T-cell (primary cell): ENCODE measurements around the gene OR6P1. TPM values are rescaled to one million over a fixed set of nuclear protein-coding genes. Genes with fewer than 3 reads are reported as not detected.

Source experiments
- ATAC-seq, 4 experiments: fragments of 200-7000 bp in 3 of 4; fragments of 150-1000 bp in 1 of 4; cut with Tn5 transposase; replicated peaks in 1 of 4; 1 replicate in 3 of 4; 2 replicates in 1 of 4; pipeline ENCODE4 v1.10.0; 2021; ENCODE audit warnings: moderate library complexity in 3 of 4, mild to moderate bottlenecking in 2 of 4, moderate number of reproducible peaks in 1 of 4
- CTCF ChIA-PET, 2 donors: fragments of 300-600 bp; sonication (Branson Sonifier 250); formaldehyde crosslinking; loops; one replicate each; lab custom pipeline; 2022; ENCODE audit warnings: antibody characterized with exemption in 2 of 2; lab: Charles Lee
- POLR2A ChIA-PET, 2 donors: fragments of 300-600 bp; sonication (Branson Sonifier 250); formaldehyde crosslinking; loops; one replicate each; lab custom pipeline; 2022; ENCODE audit warnings: antibody characterized with exemption in 2 of 2; lab: Charles Lee
- DNase-seq, 35 experiments: peaks; one replicate each; pipeline versions ENCODE4 v3.0.0 to v3.0.0-alpha.2; 2013 to 2023
- H3K27ac ChIP-seq: one replicate; pipeline ENCODE4 v1.5.1; 2013; ENCODE audit warnings: low read length
- H3K27me3 ChIP-seq, 2 experiments: replicated peaks in 1 of 2; 1 replicate in 1 of 2; 2 replicates in 1 of 2; pipeline versions ENCODE4 v1.6.1 to v1.7.0; 2013; ENCODE audit warnings: low read length in 1 of 2, mixed read lengths in 1 of 2; ENCODE audit not compliant: control insufficient read depth in 2 of 2, insufficient read depth in 2 of 2; ENCODE audit errors: extremely low read depth in 1 of 2
- H3K36me3 ChIP-seq, 2 donors: 1 replicate in 1 of 2; 2 replicates in 1 of 2; pipeline versions ENCODE4 v1.6.1 to v1.7.0; 2013; ENCODE audit warnings: low read length in 1 of 2; ENCODE audit not compliant: control insufficient read depth in 2 of 2, insufficient read depth in 1 of 2; ENCODE audit errors: extremely low read depth in 1 of 2
- H3K4me1 ChIP-seq, 2 experiments: 1 replicate in 1 of 2; 2 replicates in 1 of 2; pipeline versions ENCODE4 v1.6.1 to v1.7.0; 2013; ENCODE audit warnings: low read length in 2 of 2, mixed read lengths in 1 of 2; ENCODE audit not compliant: insufficient read depth in 2 of 2, control insufficient read depth in 1 of 2; ENCODE audit errors: extremely low read depth in 1 of 2
- H3K4me3 ChIP-seq, 2 donors: 1 replicate in 1 of 2; 2 replicates in 1 of 2; pipeline versions ENCODE4 v1.5.1 to v1.7.0; 2013; ENCODE audit warnings: mild to moderate bottlenecking in 2 of 2, low read length in 1 of 2, moderate library complexity in 1 of 2; ENCODE audit not compliant: control insufficient read depth in 1 of 2; ENCODE audit errors: extremely low read depth in 1 of 2
- H3K9me3 ChIP-seq: 2 replicates; pipeline ENCODE4 v1.7.0; 2013
- H3K27ac Mint-ChIP-seq, 2 donors: one replicate each; pipeline ENCODE4 v1.8.0; 2020 to 2021; ENCODE audit warnings: mild to moderate bottlenecking in 2 of 2, mixed read lengths in 2 of 2
- H3K27me3 Mint-ChIP-seq, 2 donors: one replicate each; pipeline ENCODE4 v1.8.0; 2021 to 2022; ENCODE audit warnings: mixed read lengths in 2 of 2
- H3K36me3 Mint-ChIP-seq: one replicate; pipeline ENCODE4 v1.8.0; 2021; ENCODE audit warnings: mixed read lengths
- H3K4me1 Mint-ChIP-seq, 3 donors: one replicate each; pipeline ENCODE4 v1.8.0; 2020 to 2022; ENCODE audit warnings: mixed read lengths in 3 of 3, mild to moderate bottlenecking in 1 of 3
- H3K4me3 Mint-ChIP-seq, 3 donors: one replicate each; pipeline ENCODE4 v1.8.0; 2020 to 2022; ENCODE audit warnings: mild to moderate bottlenecking in 3 of 3, mixed read lengths in 3 of 3, moderate library complexity in 3 of 3
- H3K9me3 Mint-ChIP-seq, 3 donors: one replicate each; pipeline ENCODE4 v1.8.0; 2020 to 2022; ENCODE audit warnings: mixed read lengths in 3 of 3
- WGBS: methylation state at CpG from one replicate; pipeline ENCODE4 v1.1.5; 2013; ENCODE audit warnings: missing lambda C conversion rate; ENCODE audit not compliant: insufficient coverage; 5-methylcytosine and 5-hydroxymethylcytosine counted together
- total RNA-seq, 35 experiments: library from RNA in 6 of 35; stranded (reverse) in 6 of 35; fragments of 120-200 nt in 1 of 35; gene quantifications; one replicate each; pipeline versions ENCODE4 v1.2.1 to v1.2.4 and lab custom pipeline; 2013 to 2026

OR6P1 gene
- total RNA-seq, 5 donors from 2014 or later (not counting 1 experiment from before 2014, with no cell fraction given), result not detected

DNA sequence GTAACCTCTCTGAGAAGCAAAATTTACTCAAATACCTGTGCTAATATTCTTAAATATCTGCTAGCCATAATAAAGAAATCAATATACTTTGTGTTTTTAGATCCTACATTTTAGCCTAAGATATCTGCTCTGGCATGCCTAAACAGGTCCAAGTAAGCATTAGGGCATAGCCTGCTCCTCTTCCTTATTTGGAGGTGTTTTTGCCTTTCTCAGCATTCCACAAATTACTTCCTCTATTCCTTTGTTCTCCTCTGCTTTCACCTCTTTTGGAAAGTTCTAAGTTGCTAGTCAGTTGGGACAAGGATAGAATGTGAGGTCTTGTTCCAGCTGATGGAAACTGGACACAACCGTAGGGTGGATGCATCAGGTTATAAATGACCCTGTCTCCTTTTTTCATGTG, 16.6 kb upstream of the OR6P1 start:
- WGBS, result no CpG with 5 or more reads among the region's 1 CpG
- H3K9me3 ChIP-seq, result no peaks in the 10 kb centered on the region
- Mint-ChIP-seq H3K9me3 (peaks cover 0 to 7% (median 5%) of the 10 kb centered on the region in 3 donors), H3K27me3 (peaks cover 10 to 13% of the 10 kb centered on the region in 2 donors), H3K27ac (no peak overlapping the region), H3K36me3 (no peaks in the 10 kb centered on the region), H3K4me3 (no peak overlapping the region), H3K4me1 (no peaks in the 10 kb centered on the region)
- no peaks in the 10 kb centered on the region for H3K4me1 ChIP-seq
- POLR2A ChIA-PET, result no interaction called here
- DNase-seq (no peak), ATAC-seq (no peak)
- H3K27me3 ChIP-seq, result peaks cover 0 to 3% of the 10 kb centered on the region in 2 experiments
- no peak overlapping the region for H3K27ac ChIP-seq
- H3K4me3 ChIP-seq, result no peak overlapping the region
- H3K36me3 ChIP-seq, result no peaks in the 10 kb centered on the region
- CTCF ChIA-PET, result no interaction called here

DNA sequence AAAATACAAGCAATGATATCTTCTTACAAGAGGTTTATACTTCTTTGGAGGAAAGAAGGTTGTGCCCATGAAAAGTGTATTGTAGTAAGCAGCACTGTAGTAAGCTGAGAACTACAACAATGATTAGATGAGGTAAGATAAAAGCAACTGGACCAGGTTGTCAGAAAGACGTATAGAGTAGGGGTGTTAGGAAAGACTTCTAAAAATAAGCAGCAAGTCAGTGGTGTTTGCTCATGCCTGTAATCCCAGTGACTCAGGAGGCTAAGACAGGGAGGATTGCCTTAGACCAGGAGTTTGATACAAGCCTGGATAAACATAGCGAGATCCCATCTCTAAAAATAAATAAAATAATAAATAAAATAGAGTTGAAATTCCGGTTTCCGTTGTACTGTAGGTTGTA, 13.6 kb upstream of the OR6P1 start:
- H3K4me1 Mint-ChIP-seq, result no peaks in the 10 kb centered on the region
- Histone ChIP-seq H3K27ac (no peak overlapping the region), H3K9me3 (no peaks in the 10 kb centered on the region), H3K4me3 (no peak overlapping the region), H3K4me1 (no peaks in the 10 kb centered on the region), H3K36me3 (no peaks in the 10 kb centered on the region), H3K27me3 (peaks cover 0 to 3% of the 10 kb centered on the region in 2 experiments)
- CTCF ChIA-PET, result no interaction called here
- H3K27ac Mint-ChIP-seq, result no peak overlapping the region
- no peaks in the 10 kb centered on the region for H3K36me3 Mint-ChIP-seq
- DNase-seq (no peak), ATAC-seq (no peak)
- no peak overlapping the region for H3K4me3 Mint-ChIP-seq
- peaks cover 12 to 16% of the 10 kb centered on the region in 2 donors for H3K27me3 Mint-ChIP-seq
- WGBS, result 100% methylated on average over 1 of the region's 4 CpGs
- POLR2A ChIA-PET, result no interaction called here
- peaks cover 0 to 7% (median 5%) of the 10 kb centered on the region in 3 donors for H3K9me3 Mint-ChIP-seq

DNA sequence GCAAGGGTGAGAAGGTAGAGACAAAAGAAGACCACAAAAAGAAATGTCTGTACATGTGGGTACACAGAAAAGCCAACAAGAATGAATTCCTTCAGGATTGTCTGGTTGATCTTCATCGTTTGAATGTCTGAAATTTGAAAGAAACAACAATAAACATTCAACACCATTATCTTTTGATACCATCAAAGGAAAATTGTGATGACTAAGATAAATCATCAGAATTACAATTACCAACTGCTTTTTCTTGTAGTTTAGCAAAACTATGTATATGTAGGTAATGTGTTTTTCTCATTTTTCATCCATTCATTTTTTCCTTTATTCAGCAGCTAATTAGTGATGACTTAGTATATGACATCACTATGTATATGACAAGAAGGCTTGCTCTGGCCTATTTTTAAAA, 9.4 kb upstream of the OR6P1 start, which contains the start of gene OR10X1:
TSS of gene OR10X1 (minus strand) at position 167 of the 400 bp plus-strand sequence. CDS start at position 167, 0 bp downstream.
- Histone ChIP-seq H3K4me3 (no peak within 1 kb of the TSS), H3K4me1 (no peaks in the 10 kb centered on the region), H3K9me3 (no peaks in the 10 kb centered on the region), H3K27me3 (no peaks in the 10 kb centered on the region), H3K27ac (no peak within 1 kb of the TSS), H3K36me3 (no peaks in the 10 kb centered on the region)
- Mint-ChIP-seq H3K4me3 (no peak within 1 kb of the TSS), H3K36me3 (no peaks in the 10 kb centered on the region), H3K27ac (no peak within 1 kb of the TSS), H3K4me1 (no peaks in the 10 kb centered on the region), H3K27me3 (peaks cover 14 to 22% of the 10 kb centered on the region in 2 donors), H3K9me3 (no peaks in the 10 kb centered on the region)
- no CpG with 5 or more reads among the region's 1 CpG for WGBS
- ChIA-PET POLR2A (no interaction called here), CTCF (no interaction called here)
- ATAC-seq (no peak), DNase-seq (no peak)

DNA sequence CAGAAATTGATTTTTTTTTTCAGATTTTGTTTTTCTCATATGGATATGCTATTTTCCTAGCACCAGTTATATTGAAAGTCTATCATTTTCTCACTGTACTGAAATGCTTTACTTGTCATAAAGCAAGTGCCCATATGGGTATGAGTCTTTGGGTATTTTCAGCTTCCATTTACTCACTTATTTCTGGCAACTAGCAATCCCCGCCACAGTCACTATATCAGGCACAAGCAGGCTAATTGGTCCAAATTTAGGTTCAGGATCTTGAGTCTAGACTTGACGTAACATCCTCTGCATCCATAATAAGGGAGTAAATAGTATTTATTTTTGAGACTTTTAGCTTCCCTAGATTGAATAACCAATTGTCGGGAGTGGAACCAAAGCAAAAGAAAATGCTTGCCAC, 7.2 kb upstream of the OR6P1 start:
- Histone ChIP-seq H3K36me3 (no peaks in the 10 kb centered on the region), H3K27ac (no peak overlapping the region), H3K4me3 (no peak overlapping the region), H3K27me3 (no peaks in the 10 kb centered on the region), H3K9me3 (no peaks in the 10 kb centered on the region), H3K4me1 (no peaks in the 10 kb centered on the region)
- ChIA-PET CTCF (no interaction called here), POLR2A (no interaction called here)
- Mint-ChIP-seq H3K27ac (no peak overlapping the region), H3K9me3 (no peaks in the 10 kb centered on the region), H3K4me3 (no peak overlapping the region), H3K36me3 (no peaks in the 10 kb centered on the region), H3K4me1 (no peaks in the 10 kb centered on the region), H3K27me3 (peaks cover 7 to 22% of the 10 kb centered on the region in 2 donors)
- DNase-seq (no peak), ATAC-seq (no peak)
- no CpG with 5 or more reads among the region's 3 CpGs for WGBS

DNA sequence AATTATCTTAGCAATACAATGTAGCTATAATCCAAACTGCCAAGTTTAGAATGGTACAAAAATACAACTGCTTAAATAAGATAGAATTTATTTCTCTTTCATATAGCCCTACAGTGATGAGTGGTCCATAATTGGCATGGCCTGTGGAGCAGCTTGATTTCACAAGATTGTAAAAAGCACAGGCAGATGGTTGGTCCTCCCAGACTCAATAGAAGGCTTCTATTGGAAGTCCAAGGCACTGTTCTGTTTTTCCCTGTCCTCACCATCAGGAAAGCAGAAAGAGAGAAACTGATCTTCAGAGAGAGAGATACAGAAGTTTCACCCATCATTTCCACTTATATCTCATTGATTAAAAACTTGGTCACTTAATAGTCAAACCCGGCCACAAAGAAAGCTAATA, 1.8 kb upstream of the OR6P1 start:
- peaks cover 0 to 4% (median 0%) of the 10 kb centered on the region in 3 donors for H3K9me3 Mint-ChIP-seq
- H3K4me1 Mint-ChIP-seq, result no peaks in the 10 kb centered on the region
- H3K27ac ChIP-seq, result no peak overlapping the region
- POLR2A ChIA-PET, result no interaction called here
- no peak for ATAC-seq
- DNase-seq, result no peak
- no peak overlapping the region for H3K27ac Mint-ChIP-seq
- H3K4me1 ChIP-seq, result no peaks in the 10 kb centered on the region
- no CpG with 5 or more reads among the region's 1 CpG for WGBS
- CTCF ChIA-PET, result no interaction called here
- no peaks in the 10 kb centered on the region for H3K27me3 ChIP-seq
- peaks cover 16 to 24% of the 10 kb centered on the region in 2 donors for H3K27me3 Mint-ChIP-seq
- H3K4me3 Mint-ChIP-seq, result no peak overlapping the region
- no peak overlapping the region for H3K4me3 ChIP-seq
- no peaks in the 10 kb centered on the region for H3K36me3 Mint-ChIP-seq
- H3K9me3 ChIP-seq, result no peaks in the 10 kb centered on the region
- H3K36me3 ChIP-seq, result no peaks in the 10 kb centered on the region

DNA sequence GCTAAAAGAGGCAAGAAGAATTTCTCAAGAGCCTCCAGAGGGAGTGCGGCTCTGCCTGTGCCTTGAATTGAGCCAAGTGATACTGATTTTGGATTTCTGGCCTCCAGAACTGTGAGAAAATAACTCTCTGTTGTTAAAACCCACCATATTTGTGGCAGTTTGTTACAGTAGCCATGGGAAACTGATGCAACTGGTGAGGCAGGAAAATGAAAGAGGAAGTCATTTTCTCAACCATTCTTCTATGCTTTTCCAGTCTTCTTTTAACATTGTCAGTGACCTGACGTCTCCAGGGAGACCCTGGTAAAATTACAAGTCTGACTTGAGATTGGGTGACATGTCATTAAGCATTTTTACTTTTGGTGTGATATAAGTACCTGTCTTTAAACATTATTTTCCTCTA, 5.8 kb downstream of the OR6P1 start:
- no peak for DNase-seq
- CTCF ChIA-PET, result no interaction called here
- WGBS, result no CpG with 5 or more reads among the region's 2 CpGs
- Histone ChIP-seq H3K27ac (no peak overlapping the region), H3K36me3 (no peaks in the 10 kb centered on the region), H3K4me1 (no peaks in the 10 kb centered on the region), H3K27me3 (no peaks in the 10 kb centered on the region), H3K4me3 (no peak overlapping the region), H3K9me3 (no peaks in the 10 kb centered on the region)
- Mint-ChIP-seq H3K27ac (no peak overlapping the region), H3K36me3 (no peaks in the 10 kb centered on the region), H3K27me3 (peaks cover 38 to 39% of the 10 kb centered on the region in 2 donors), H3K4me1 (peaks cover 0 to 2% (median 0%) of the 10 kb centered on the region in 3 donors), H3K4me3 (no peak overlapping the region), H3K9me3 (peaks cover 0 to 5% (median 4%) of the 10 kb centered on the region in 3 donors)
- POLR2A ChIA-PET, result no interaction called here
- ATAC-seq, result no peak

DNA sequence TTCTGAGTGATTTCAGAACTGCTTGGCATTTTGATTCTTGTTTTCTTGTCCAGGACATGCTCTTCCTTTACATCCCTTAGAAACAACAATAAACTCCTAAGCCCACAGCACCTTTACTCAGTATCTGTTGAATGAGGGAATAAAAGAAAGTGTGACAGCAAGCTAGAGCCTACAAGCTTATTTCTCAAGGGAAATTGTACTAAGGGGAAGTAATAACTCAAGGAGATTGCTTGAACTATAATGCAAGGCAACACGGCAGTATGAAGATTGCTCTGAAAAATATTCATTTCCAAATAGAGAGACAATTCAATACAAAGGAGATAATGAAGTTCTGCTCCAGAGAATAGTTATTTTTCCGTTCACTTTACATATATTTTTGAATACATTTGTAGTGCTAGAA, 6.5 kb downstream of the OR6P1 start:
- H3K4me1 Mint-ChIP-seq, result peaks cover 0 to 2% (median 0%) of the 10 kb centered on the region in 3 donors
- POLR2A ChIA-PET, result no interaction called here
- H3K27me3 ChIP-seq, result no peaks in the 10 kb centered on the region
- no peaks in the 10 kb centered on the region for H3K9me3 ChIP-seq
- H3K4me3 ChIP-seq, result no peak overlapping the region
- H3K4me1 ChIP-seq, result no peaks in the 10 kb centered on the region
- DNase-seq, result no peak
- WGBS, result no CpG with 5 or more reads among the region's 2 CpGs
- H3K27me3 Mint-ChIP-seq, result peaks cover 36 to 39% of the 10 kb centered on the region in 2 donors
- H3K27ac Mint-ChIP-seq, result no peak overlapping the region
- no peaks in the 10 kb centered on the region for H3K36me3 Mint-ChIP-seq
- H3K4me3 Mint-ChIP-seq, result no peak overlapping the region
- H3K27ac ChIP-seq, result no peak overlapping the region
- ATAC-seq, result no peak
- CTCF ChIA-PET, result no interaction called here
- no peaks in the 10 kb centered on the region for H3K36me3 ChIP-seq
- H3K9me3 Mint-ChIP-seq, result peaks cover 0 to 5% (median 4%) of the 10 kb centered on the region in 3 donors
